Stomach (tissue), 4 donors: ENCODE data around the gene SNX20.

Experiments used
- EP300 ChIP-seq: sonication (generic); formaldehyde crosslinking; IDR thresholded peaks from one replicate; pipeline ENCODE4 v1.6.1; 2017; ENCODE audit warnings: antibody characterized with exemption
- POLR2A ChIP-seq, 4 donors: fragments of 450-650 bp; IDR thresholded peaks; one replicate each; pipeline ENCODE4 v1.6.1; 2016; ENCODE audit warnings: antibody characterized with exemption in 4 of 4, control low read depth in 2 of 4, mild to moderate bottlenecking in 1 of 4, moderate library complexity in 1 of 4
- TF ChIP-seq, protein P1 (sequence below), 7 experiments: fragments of 450-650 bp in 4 of 7; fragments of 200-600 bp in 3 of 7; sonication (generic) in 3 of 7; IDR thresholded peaks; one replicate each; pipeline ENCODE4 v1.5.1; 2016 to 2019; ENCODE audit warnings: antibody characterized with exemption in 7 of 7, control low read depth in 2 of 7, mild to moderate bottlenecking in 1 of 7

DNA sequence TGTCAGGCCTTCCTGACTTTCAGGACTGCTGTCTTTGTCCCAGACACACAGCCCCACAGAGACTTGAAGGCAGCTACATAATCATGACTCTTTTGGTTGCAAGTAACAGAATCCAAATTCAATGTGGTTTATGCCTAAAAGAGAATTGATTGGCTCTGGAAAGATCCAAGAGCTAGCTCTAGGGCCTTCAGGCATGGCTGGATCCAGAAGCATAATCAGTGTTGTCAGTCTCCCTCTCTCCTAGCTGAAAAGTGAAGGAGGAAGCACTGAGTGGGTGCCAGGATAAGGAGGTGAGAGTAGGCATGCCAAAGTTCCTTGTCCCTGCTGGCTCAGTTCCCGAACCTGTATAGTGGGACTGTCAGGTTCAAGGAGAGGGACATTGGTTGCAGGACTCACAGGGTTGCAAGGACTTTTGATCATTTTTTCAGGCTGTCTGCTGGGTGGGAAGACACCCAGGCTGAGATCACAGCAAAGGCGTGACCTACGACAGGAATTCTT is 25.5 kb downstream of the SNX20 start:
- TF ChIP-seq, protein P1, sequence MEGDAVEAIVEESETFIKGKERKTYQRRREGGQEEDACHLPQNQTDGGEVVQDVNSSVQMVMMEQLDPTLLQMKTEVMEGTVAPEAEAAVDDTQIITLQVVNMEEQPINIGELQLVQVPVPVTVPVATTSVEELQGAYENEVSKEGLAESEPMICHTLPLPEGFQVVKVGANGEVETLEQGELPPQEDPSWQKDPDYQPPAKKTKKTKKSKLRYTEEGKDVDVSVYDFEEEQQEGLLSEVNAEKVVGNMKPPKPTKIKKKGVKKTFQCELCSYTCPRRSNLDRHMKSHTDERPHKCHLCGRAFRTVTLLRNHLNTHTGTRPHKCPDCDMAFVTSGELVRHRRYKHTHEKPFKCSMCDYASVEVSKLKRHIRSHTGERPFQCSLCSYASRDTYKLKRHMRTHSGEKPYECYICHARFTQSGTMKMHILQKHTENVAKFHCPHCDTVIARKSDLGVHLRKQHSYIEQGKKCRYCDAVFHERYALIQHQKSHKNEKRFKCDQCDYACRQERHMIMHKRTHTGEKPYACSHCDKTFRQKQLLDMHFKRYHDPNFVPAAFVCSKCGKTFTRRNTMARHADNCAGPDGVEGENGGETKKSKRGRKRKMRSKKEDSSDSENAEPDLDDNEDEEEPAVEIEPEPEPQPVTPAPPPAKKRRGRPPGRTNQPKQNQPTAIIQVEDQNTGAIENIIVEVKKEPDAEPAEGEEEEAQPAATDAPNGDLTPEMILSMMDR (IDR thresholded peaks at IDR 0.05) = no peak
- TF ChIP-seq EP300 = no peak
- no peak for TF ChIP-seq POLR2A (IDR thresholded peaks at IDR 0.05)
